ENCODE results near the gene SMG6. TPM values are rescaled to one million over a fixed set of nuclear protein-coding genes. Genes with fewer than 3 reads are reported as not detected.
"Not testable (repeated sequence)": the region's sequence is repeated elsewhere in the genome, so short reads cannot be mapped to it uniquely, and the experiment has no call there.

SMG6 gene
- total and polyA plus RNA-seq, 5 experiments from 2014 or later: 5.3 to 51.4 (median 13.5) TPM

DNA sequence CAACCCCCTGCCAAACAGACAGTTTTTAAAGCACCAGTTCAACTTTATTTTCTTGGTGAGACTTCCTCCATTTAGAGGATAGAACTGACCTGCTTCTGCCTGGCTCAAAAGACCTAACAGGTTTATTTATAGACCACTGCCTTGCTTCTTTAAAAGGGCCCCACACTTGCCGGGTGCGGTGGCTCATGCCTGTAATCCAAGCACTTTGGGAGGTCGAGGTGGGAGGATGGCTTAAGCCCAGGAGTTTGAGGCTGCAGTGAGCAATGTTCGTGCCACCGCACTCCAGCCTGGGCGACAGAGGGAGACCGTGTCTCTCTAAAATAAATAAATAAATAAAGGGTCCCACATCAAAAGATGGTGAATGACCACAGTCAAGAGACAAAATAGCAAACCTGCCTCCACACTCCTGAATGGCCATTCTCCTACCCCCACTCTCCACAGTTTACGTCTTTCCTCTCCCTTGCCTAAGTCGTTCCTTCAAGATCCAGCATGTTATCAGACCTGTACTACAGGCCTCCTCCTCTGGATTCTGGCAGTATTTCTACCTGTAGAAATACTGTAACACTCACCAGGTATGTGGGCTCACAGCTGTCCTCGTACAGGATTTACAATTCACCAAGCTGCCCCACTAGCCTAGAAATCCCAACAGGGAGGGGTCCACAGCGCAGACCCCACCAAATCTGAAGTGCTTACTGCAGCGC lies 95.6 kb downstream of the SMG6 start:
- no peak overlapping the region for H3K27ac Mint-ChIP-seq

DNA sequence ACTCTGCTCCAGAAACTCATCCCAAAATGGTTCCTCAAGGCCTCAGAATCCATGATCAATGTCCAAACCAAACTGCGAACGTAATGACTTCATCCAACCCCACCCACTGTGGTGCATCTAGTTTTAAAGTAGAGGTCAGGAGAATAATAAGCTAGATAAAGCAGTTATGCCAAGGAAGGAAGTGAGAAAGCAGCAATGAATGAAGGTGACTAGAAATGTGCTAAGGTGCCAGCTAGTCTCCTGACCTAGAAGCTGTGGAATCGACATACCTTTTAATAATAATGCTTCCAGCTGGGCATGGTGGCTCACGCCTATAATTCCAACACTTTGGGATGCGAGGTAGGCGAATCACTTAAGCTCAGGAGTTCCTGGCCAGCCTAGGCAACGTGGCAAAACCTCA lies 99.2 kb downstream of the SMG6 start:
- Mint-ChIP-seq H3K27me3 (no peaks in the 10 kb centered on the region), H3K36me3 (peaks cover 4 to 38% (median 6%) of the 10 kb centered on the region in 3 donors), H3K4me1 (peaks cover 11 to 21% (median 16%) of the 10 kb centered on the region in 4 donors), H3K4me3 (no peak overlapping the region), H3K27ac (peak overlapping the region in 1 of 10 donors; percentile 45), H3K9me3 (no peaks in the 10 kb centered on the region)
- POLR2A ChIA-PET: interaction anchor here (0.5 to 0.8 kb wide), 2 partner anchors 9 to 32 kb away, joined by 3 read pairs; no protein-coding TSS in a partner anchor
- DNase-seq (no peak), ATAC-seq (no peak)

More for the DNA sequence above, 95.6 kb downstream of the SMG6 start:
- POLR2A ChIA-PET: interaction anchor here (1.3 kb wide), 1 partner anchor 13 kb away, joined by 3 read pairs; no protein-coding TSS in a partner anchor
- ATAC-seq: no peak
- Mint-ChIP-seq H3K36me3 (peaks cover 0 to 31% (median 2%) of the 10 kb centered on the region in 3 donors), H3K4me3 (no peak overlapping the region), H3K4me1 (peaks cover 21 to 36% (median 26%) of the 10 kb centered on the region in 4 donors), H3K9me3 (no peaks in the 10 kb centered on the region), H3K27me3 (no peaks in the 10 kb centered on the region)
- no peak for DNase-seq

DNA sequence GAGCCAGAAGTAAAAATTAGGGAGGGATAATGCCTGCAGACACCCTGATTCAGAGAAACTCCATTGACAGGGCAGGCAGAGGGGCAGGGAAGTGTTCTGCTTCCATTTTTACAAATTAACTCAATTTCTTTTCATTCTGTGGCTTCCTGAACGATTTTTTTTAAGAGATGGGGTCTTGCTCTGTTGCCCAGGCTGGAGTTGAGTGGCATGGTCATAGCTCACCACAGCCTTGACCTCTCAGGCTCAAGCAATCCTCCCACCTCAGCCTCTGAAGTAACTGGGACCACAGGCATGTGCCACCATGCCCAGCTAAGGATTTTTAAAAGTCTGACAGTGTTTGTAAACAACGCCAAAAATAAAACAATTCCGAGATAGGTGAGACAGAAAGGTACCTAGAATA lies 99.8 kb downstream of the SMG6 start:
- H3K36me3 Mint-ChIP-seq: peaks cover 4 to 41% (median 6%) of the 10 kb centered on the region in 3 donors
- no peak overlapping the region for H3K4me3 Mint-ChIP-seq
- no peak overlapping the region for H3K27ac Mint-ChIP-seq
- DNase-seq (no peak), ATAC-seq (no peak)
- H3K27me3 Mint-ChIP-seq: no peaks in the 10 kb centered on the region
- POLR2A ChIA-PET: interaction anchor here (0.5 to 0.8 kb wide), 2 partner anchors 9 to 373 kb away, joined by 3 read pairs; no protein-coding TSS in a partner anchor
- H3K9me3 Mint-ChIP-seq: no peaks in the 10 kb centered on the region
- peaks cover 11 to 20% (median 16%) of the 10 kb centered on the region in 4 donors for H3K4me1 Mint-ChIP-seq

DNA sequence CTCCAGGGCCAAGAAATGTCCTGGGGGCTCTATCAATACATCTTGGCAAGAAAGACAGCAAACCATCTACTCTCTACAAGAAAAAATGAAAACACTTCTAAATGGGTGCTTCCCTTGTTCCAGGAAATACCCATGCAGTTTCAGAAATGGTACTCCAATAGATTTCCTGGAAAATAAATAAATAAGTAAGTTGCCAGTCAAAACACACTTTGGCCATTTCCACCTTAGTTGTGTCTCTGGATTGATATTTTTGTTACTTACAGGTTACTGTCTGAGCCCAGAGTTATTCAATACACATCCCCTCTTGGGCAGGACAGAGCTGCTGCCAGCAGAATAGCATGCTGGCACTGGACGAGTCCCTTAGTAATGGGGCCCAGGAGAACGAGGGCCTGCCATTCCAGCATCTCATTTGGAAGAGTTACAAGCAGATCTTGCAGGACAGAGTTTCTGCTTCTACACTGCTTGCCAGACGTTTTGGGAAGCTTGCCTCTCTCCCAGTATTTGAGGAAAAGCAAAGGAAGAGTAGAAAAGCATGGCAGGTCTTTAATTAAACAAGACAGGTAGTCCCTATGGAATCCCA lies 100.5 kb downstream of the SMG6 start:
- Mint-ChIP-seq H3K4me3 (no peak overlapping the region), H3K36me3 (peaks cover 4 to 38% (median 6%) of the 10 kb centered on the region in 3 donors), H3K27me3 (no peaks in the 10 kb centered on the region), H3K9me3 (no peaks in the 10 kb centered on the region), H3K27ac (peak overlapping the region in 4 of 10 donors; percentile 32 to 70 (median 57)), H3K4me1 (peaks cover 11 to 17% (median 14%) of the 10 kb centered on the region in 4 donors)
- ATAC-seq (no peak), DNase-seq (no peak)
- POLR2A ChIA-PET: no interaction called here

DNA sequence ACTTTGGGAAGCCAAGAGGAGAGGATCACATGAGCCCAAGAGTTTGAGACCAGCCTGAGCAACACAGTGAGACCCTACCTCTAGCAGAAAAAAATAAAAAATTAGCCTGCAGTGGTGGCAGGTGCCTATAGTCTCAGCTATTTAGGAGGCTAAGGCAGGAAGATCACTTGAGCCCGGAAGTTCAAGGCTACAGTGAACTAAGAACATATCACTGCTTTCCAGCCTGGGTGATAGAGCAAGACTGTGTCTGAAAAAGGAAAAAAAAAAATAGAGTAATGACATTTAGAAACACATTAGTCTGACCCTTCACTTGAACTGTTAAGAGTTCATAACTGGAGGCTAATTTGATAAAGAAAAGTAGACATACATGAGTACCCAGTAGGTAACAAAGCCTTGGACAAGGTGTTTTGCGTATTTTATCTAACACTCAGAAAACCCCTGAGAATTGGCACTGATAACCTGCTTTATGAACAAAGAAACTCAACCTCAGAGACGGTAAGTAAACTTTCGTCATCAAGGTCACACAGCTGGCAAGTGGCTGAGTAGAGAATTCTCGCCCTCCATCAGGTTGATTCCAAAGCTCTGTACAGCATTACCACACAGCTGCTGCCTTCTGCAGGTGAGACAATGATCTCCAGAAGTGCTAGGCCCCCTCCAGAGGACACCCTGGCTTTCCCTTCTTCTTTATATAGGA lies 101.1 kb downstream of the SMG6 start:
- Mint-ChIP-seq H3K27me3 (no peaks in the 10 kb centered on the region), H3K4me3 (no peak overlapping the region), H3K9me3 (no peaks in the 10 kb centered on the region), H3K4me1 (peaks cover 11 to 17% (median 13%) of the 10 kb centered on the region in 4 donors), H3K27ac (peak overlapping the region in 4 of 10 donors; percentile 13 to 62 (median 48)), H3K36me3 (peaks cover 4 to 41% (median 6%) of the 10 kb centered on the region in 3 donors)
- ATAC-seq (no peak), DNase-seq (no peak)
- POLR2A ChIA-PET: no interaction called here

GRCh38 chr17:2199386-2199785 lies 104.2 kb downstream of the SMG6 start:
- H3K27ac Mint-ChIP-seq, H3K27me3 Mint-ChIP-seq, H3K9me3 Mint-ChIP-seq, DNase-seq, ATAC-seq, H3K4me3 Mint-ChIP-seq, POLR2A ChIA-PET: not testable (repeated sequence)
- Mint-ChIP-seq H3K4me1 (peaks cover 21 to 37% (median 30%) of the 10 kb centered on the region in 4 donors), H3K36me3 (peaks cover 4 to 47% (median 8%) of the 10 kb centered on the region in 3 donors)

DNA sequence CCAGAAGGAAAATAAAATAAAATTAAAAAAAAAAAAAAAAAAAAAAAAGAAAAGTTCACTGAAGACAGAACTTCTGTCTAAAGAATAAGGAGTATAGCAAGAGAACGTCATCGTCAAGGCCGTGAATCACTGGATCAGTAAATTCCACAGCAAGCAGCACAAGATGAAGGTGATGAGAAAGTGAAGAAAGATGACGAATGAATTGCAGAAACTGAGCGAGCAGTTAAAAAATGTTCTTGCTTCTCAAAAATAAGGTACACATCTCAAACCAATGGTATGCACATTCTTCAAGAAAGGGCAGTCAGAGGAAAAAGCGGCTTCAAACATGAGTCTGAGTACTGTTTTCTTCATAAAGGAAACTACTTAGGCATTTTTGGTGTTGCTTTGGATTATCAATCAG lies 104.7 kb downstream of the SMG6 start:
- Mint-ChIP-seq H3K4me3 (no peak overlapping the region), H3K27me3 (no peaks in the 10 kb centered on the region), H3K27ac (no peak overlapping the region), H3K4me1 (peaks cover 21 to 41% (median 35%) of the 10 kb centered on the region in 4 donors), H3K36me3 (peaks cover 4 to 47% (median 12%) of the 10 kb centered on the region in 3 donors), H3K9me3 (no peaks in the 10 kb centered on the region)
- POLR2A ChIA-PET: no interaction called here
- ATAC-seq (no peak), DNase-seq (no peak)

GRCh38 chr17:2197271-2197670 lies 106.3 kb downstream of the SMG6 start:
- no peak overlapping the region for H3K27ac Mint-ChIP-seq
- H3K27me3 Mint-ChIP-seq: no peaks in the 10 kb centered on the region
- no peak for DNase-seq
- POLR2A ChIA-PET: interaction anchor here (1.3 kb wide), 1 partner anchor 12 kb away, joined by 3 read pairs; no protein-coding TSS in a partner anchor
- ATAC-seq: no peak
- H3K36me3 Mint-ChIP-seq: peaks cover 4 to 40% (median 9%) of the 10 kb centered on the region in 3 donors
- H3K4me3 Mint-ChIP-seq: no peak overlapping the region
- H3K4me1 Mint-ChIP-seq: peaks cover 26 to 44% (median 43%) of the 10 kb centered on the region in 4 donors
- H3K9me3 Mint-ChIP-seq: no peaks in the 10 kb centered on the region

- Mint-ChIP-seq H3K4me3 (peak overlapping the region in 3 of 10 donors; percentile 5 to 52 (median 8)), H3K9me3 (no peaks in the 10 kb centered on the region), H3K27ac (peak overlapping the region in 5 of 10 donors; percentile 1 to 89 (median 44)), H3K27me3 (no peaks in the 10 kb centered on the region), H3K36me3 (peaks cover 0 to 30% (median 5%) of the 10 kb centered on the region in 3 donors), H3K4me1 (peaks cover 29 to 55% (median 54%) of the 10 kb centered on the region in 4 donors)
- POLR2A ChIA-PET: interaction anchor here (0.8 kb wide), 1 partner anchor 12 kb away, joined by 3 read pairs; no protein-coding TSS in a partner anchor
- ATAC-seq (peak; percentile 15 to 29), DNase-seq (no peak)
Measured at GRCh38 chr17:2195729-2196128, 107.9 kb downstream of the SMG6 start.

GRCh38 chr17:2194889-2195335 lies 108.7 kb downstream of the SMG6 start:
- Mint-ChIP-seq H3K9me3 (no peaks in the 10 kb centered on the region), H3K36me3 (peaks cover 0 to 26% (median 5%) of the 10 kb centered on the region in 3 donors), H3K4me3 (peak overlapping the region in 2 of 10 donors; percentile 1 to 62), H3K27ac (peak overlapping the region in 4 of 10 donors; percentile 11 to 95 (median 58)), H3K27me3 (no peaks in the 10 kb centered on the region), H3K4me1 (peaks cover 35 to 63% (median 62%) of the 10 kb centered on the region in 4 donors)
- POLR2A ChIA-PET: interaction anchor here (0.6 to 0.8 kb wide), 2 partner anchors 13 to 193 kb away, joined by 3 read pairs; no protein-coding TSS in a partner anchor
- ATAC-seq (no peak), DNase-seq (no peak)

- peaks cover 4 to 32% (median 6%) of the 10 kb centered on the region in 3 donors for H3K36me3 Mint-ChIP-seq
- H3K27ac Mint-ChIP-seq: peak overlapping the region; percentile 11 to 95 (median 76)
- ATAC-seq (peak; percentile 98 to 99), DNase-seq (peak; percentile 17 to 85 (median 70))
- H3K4me3 Mint-ChIP-seq: peak overlapping the region; percentile 40 to 73 (median 68)
- H3K9me3 Mint-ChIP-seq: no peaks in the 10 kb centered on the region
- peaks cover 40 to 76% (median 72%) of the 10 kb centered on the region in 4 donors for H3K4me1 Mint-ChIP-seq
- H3K27me3 Mint-ChIP-seq: no peaks in the 10 kb centered on the region
- POLR2A ChIA-PET: interaction anchor here (0.9 to 1.8 kb wide), 2 partner anchors 21 to 23 kb away, joined by 3 to 4 read pairs; no protein-coding TSS in a partner anchor
Measured at GRCh38 chr17:2192367-2193057, 111.1 kb downstream of the SMG6 start.

All from naive thymus-derived CD8-positive, alpha-beta T cell (primary cell).